GM12891 (cell line): ENCODE results near the gene EIF3K.

ENCODE experiments used
- PAX5 ChIP-seq: IDR thresholded peaks from 2 replicates; pipeline ENCODE4 v1.6.1; 2011; ENCODE audit warnings: low read length, moderate library complexity, mild to moderate bottlenecking; ENCODE audit not compliant: insufficient read depth, severe bottlenecking
- POLR2A ChIP-seq: IDR thresholded peaks from 2 replicates; pipeline ENCODE4 v1.6.1; 2011; ENCODE audit warnings: low read depth, low read length, control low read depth
- POLR2AphosphoS5 ChIP-seq: IDR thresholded peaks from 2 replicates; pipeline ENCODE4 v1.6.1; 2011; ENCODE audit warnings: low read depth, low read length, control low read depth
- POU2F2 ChIP-seq: IDR thresholded peaks from 2 replicates; pipeline ENCODE4 v1.6.1; 2011; ENCODE audit warnings: low read depth, mild to moderate bottlenecking, control low read depth, low read length, moderate library complexity
- TAF1 ChIP-seq: IDR thresholded peaks from 2 replicates; pipeline ENCODE4 v1.6.1; 2011; ENCODE audit warnings: low read depth, low read length, control low read depth

DNA sequence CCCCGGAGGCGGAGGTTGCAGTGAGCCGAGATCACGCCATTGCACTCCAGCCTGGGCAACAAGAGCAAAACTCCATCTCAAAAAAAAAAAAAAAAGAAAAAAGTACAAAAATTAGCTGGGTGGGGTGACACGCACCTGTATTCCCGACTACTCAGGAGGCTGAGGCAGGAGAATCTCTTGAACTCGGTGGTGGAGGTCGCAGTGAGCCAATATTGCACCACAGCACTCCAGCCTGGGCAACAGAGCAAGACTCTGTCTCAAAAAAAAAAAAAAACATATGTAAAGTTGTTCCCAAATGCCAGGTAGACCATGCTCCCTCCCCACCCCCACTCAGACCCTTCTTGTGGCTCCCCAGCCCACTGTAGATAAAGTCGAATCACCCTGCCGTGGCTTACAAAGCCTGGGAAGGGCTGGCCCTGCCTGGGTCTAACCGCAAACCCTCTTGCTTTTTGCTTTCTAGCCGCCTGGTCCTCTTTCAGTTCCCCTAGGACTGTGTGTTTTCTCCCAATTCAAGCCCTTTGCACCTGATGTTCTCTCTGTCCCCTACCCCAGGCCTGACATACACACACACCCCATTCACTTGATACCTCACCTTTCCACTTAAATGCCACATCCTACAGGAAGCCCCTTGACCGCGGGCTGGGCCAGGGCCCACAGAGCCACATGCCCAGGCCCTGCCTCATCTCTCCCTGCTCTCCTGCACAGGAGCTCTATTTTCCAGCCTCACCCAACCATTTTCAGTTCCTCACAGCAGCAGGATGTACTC lies 35.6 kb upstream of the EIF3K start:
- TF ChIP-seq POLR2A (no peak), POLR2AphosphoS5 (no peak), TAF1 (no peak), POU2F2 (no peak), PAX5 (no peak)
